GM12873 (cell line): ENCODE data around the gene ACOXL.

Experiments used
- TF ChIP-seq, protein P1 (sequence below): IDR thresholded peaks from 2 replicates; pipeline ENCODE4 v1.5.1; 2012; ENCODE audit warnings: low read depth, mild to moderate bottlenecking, moderate library complexity, low read length, control low read depth; ENCODE audit not compliant: insufficient read depth; ENCODE audit errors: missing control alignments

Gene ACOXL

GRCh38 chr2:111100765-111101162, 368.4 kb downstream of the ACOXL start:
- TF ChIP-seq, protein P1, sequence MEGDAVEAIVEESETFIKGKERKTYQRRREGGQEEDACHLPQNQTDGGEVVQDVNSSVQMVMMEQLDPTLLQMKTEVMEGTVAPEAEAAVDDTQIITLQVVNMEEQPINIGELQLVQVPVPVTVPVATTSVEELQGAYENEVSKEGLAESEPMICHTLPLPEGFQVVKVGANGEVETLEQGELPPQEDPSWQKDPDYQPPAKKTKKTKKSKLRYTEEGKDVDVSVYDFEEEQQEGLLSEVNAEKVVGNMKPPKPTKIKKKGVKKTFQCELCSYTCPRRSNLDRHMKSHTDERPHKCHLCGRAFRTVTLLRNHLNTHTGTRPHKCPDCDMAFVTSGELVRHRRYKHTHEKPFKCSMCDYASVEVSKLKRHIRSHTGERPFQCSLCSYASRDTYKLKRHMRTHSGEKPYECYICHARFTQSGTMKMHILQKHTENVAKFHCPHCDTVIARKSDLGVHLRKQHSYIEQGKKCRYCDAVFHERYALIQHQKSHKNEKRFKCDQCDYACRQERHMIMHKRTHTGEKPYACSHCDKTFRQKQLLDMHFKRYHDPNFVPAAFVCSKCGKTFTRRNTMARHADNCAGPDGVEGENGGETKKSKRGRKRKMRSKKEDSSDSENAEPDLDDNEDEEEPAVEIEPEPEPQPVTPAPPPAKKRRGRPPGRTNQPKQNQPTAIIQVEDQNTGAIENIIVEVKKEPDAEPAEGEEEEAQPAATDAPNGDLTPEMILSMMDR, result peak; percentile 21

- TF ChIP-seq, protein P1, result no peak
Observed at GRCh38 chr2:111101592-111101991, 369.2 kb downstream of the ACOXL start.

DNA sequence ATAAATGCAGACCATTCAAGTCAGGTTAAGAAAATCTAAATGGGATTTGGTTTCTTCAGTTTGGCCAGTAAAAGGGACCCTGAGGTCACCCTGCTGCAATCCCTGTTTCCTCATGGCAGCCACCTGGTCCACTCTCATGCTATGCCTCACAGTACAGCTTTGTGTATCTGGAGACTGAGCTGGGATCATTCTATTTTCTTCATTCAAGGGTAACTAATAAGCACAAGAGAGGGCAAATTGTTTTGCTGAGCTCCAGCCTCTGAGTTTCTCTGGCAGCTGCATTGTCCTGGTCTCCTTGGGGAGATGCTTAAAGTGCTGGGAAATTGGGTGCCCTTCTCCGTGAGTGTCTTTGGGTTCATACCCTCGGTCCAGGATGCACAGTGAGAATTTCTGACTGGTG, 369.8 kb downstream of the ACOXL start:
- TF ChIP-seq, protein P1, result no peak

GRCh38 chr2:111105926-111106325, 373.6 kb downstream of the ACOXL start:
- TF ChIP-seq, protein P1, result no peak

GRCh38 chr2:111106706-111107105, 374.3 kb downstream of the ACOXL start:
- TF ChIP-seq, protein P1, result no peak

- TF ChIP-seq, protein P1, result no peak
Observed at GRCh38 chr2:111108745-111109271, 376.4 kb downstream of the ACOXL start.

DNA sequence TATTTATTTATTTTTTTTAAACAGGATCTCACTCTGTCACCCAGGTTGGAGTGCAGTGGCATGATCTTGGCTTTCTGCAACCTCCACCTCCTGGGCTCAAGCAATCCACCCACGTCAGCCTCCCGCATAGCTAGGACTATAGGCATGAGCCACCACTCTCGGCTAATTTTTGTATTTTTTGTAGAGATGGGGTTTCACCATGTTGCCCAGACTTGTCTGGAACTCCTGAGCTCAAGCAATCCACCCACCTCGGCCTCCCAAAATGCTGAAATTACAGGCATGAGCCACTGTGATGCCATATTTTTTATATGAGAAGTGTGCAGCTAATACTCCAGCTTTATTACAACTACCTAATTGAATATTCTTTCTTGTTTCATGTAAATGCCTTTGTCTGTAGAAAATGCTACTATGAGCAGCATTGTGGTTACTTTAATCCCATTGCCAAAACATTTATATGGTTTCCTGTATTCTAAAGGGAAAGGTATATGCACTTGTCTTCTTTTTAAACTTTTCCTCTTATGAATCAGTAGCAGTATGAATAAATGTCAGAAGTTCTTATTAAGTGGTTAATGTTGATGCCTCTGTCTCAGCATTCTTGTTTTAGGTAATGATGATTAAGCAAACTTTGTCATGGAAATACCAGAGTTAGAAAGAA, 378.9 kb downstream of the ACOXL start:
- TF ChIP-seq, protein P1, result no peak
